Astrocyte (in vitro differentiated cells and primary cell): ENCODE data around the gene SSX2IP. TPM values are rescaled to one million over a fixed set of nuclear protein-coding genes. Genes with fewer than 3 reads are reported as not detected.

Experiments used
- DNase-seq: peaks from one replicate; pipeline ENCODE4 v3.0.0-alpha.2; 2010; ENCODE audit warnings: low read depth
- FAIRE-seq: peaks from 2 replicates; lab custom pipeline; 2011; peaks lifted over from hg19 to GRCh38; lab: Jason Lieb, UNC
- H2AFZ ChIP-seq: 2 replicates; pipeline ENCODE4 v1.6.0; 2012; ENCODE audit warnings: low read depth, low read length, inconsistent platforms
- H3K27ac ChIP-seq: 2 replicates; pipeline ENCODE4 v1.5.1; 2011; ENCODE audit warnings: low read depth, low read length, inconsistent platforms
- H3K27me3 ChIP-seq: 2 replicates; pipeline ENCODE4 v1.6.0; 2011; ENCODE audit warnings: low read length, inconsistent platforms; ENCODE audit not compliant: insufficient read depth
- H3K36me3 ChIP-seq: 2 replicates; pipeline ENCODE4 v1.5.1; 2011; ENCODE audit warnings: low read length, inconsistent platforms; ENCODE audit not compliant: insufficient read depth
- H3K4me1 ChIP-seq: 2 replicates; pipeline ENCODE4 v1.5.1; 2011; ENCODE audit warnings: low read length, inconsistent platforms; ENCODE audit not compliant: insufficient read depth
- H3K4me2 ChIP-seq: 2 replicates; pipeline ENCODE4 v1.6.0; 2012; ENCODE audit warnings: low read length, inconsistent platforms
- H3K4me3 ChIP-seq: 2 replicates; pipeline ENCODE4 v1.5.1; 2011; ENCODE audit warnings: low read depth, mild to moderate bottlenecking, low read length, inconsistent platforms; ENCODE audit not compliant: insufficient read depth
- H3K79me2 ChIP-seq: 2 replicates; pipeline ENCODE4 v1.6.0; 2012; ENCODE audit warnings: mild to moderate bottlenecking, low read length, inconsistent platforms; ENCODE audit not compliant: insufficient read depth
- H3K9ac ChIP-seq: 2 replicates; pipeline ENCODE4 v1.6.0; 2012; ENCODE audit warnings: mild to moderate bottlenecking, low read length, inconsistent platforms
- H3K9me3 ChIP-seq: 2 replicates; pipeline ENCODE4 v1.5.1; 2012; ENCODE audit warnings: low read depth, mild to moderate bottlenecking, low read length, inconsistent platforms; ENCODE audit not compliant: insufficient read depth
- H4K20me1 ChIP-seq: 2 replicates; pipeline ENCODE4 v1.6.0; 2012; ENCODE audit warnings: low read length, inconsistent platforms; ENCODE audit not compliant: insufficient read depth
- H3K27ac Mint-ChIP-seq: one replicate; pipeline ENCODE4 v1.8.0; 2021; ENCODE audit warnings: mild to moderate bottlenecking, mixed read lengths; ENCODE audit not compliant: unreplicated experiment
- H3K27me3 Mint-ChIP-seq: one replicate; pipeline ENCODE4 v1.8.0; 2021; ENCODE audit warnings: low read depth, mixed read lengths; ENCODE audit not compliant: unreplicated experiment
- H3K36me3 Mint-ChIP-seq: one replicate; pipeline ENCODE4 v1.8.0; 2021; ENCODE audit warnings: low read depth, mixed read lengths; ENCODE audit not compliant: unreplicated experiment
- H3K4me1 Mint-ChIP-seq: one replicate; pipeline ENCODE4 v1.8.0; 2021; ENCODE audit warnings: low read depth, mixed read lengths; ENCODE audit not compliant: unreplicated experiment
- H3K4me3 Mint-ChIP-seq: one replicate; pipeline ENCODE4 v1.8.0; 2021; ENCODE audit warnings: mild to moderate bottlenecking, moderate library complexity, mixed read lengths; ENCODE audit not compliant: unreplicated experiment
- H3K9me3 Mint-ChIP-seq: one replicate; pipeline ENCODE4 v1.8.0; 2021; ENCODE audit warnings: mild to moderate bottlenecking, mixed read lengths; ENCODE audit not compliant: unreplicated experiment
- CTCF ChIP-seq: IDR thresholded peaks from 2 replicates; pipeline ENCODE4 v1.5.1; 2011; ENCODE audit warnings: low read depth, mild to moderate bottlenecking, inconsistent platforms, low read length, moderate library complexity; ENCODE audit not compliant: insufficient read depth
- EZH2 ChIP-seq: IDR thresholded peaks from 2 replicates; pipeline ENCODE4 v1.6.1; 2012; ENCODE audit warnings: mild to moderate bottlenecking, low read length, inconsistent platforms; ENCODE audit not compliant: insufficient read depth
- total RNA-seq: library from RNA; stranded (reverse); gene quantifications from 2 replicates; pipeline ENCODE4 v1.2.1, GENCODE V29; 2021

The SSX2IP gene
- total RNA-seq, 1 donor from 2014 or later, result 13.4 TPM

GRCh38 chr1:84611091-84611490 is 79.2 kb downstream of the SSX2IP start:
- FAIRE-seq (no peak), DNase-seq (peak; percentile 30)
- Mint-ChIP-seq H3K9me3 (peaks cover 25% of the 10 kb centered on the region), H3K4me3 (no peak overlapping the region), H3K4me1 (peaks cover 8% of the 10 kb centered on the region), H3K27me3 (no peaks in the 10 kb centered on the region), H3K27ac (peak overlapping the region; percentile 36), H3K36me3 (peaks cover 3% of the 10 kb centered on the region)
- Histone ChIP-seq H2AFZ (no peak overlapping the region), H3K36me3 (no peaks in the 10 kb centered on the region), H3K27me3 (no peaks in the 10 kb centered on the region), H3K9me3 (peaks cover 12% of the 10 kb centered on the region), H3K27ac (no peak overlapping the region), H3K9ac (no peak overlapping the region), H3K4me3 (no peak overlapping the region), H3K4me1 (no peaks in the 10 kb centered on the region), H4K20me1 (no peaks in the 10 kb centered on the region), H3K79me2 (no peaks in the 10 kb centered on the region), H3K4me2 (no peak overlapping the region)
- TF ChIP-seq CTCF (no peak), EZH2 (no peak)

DNA sequence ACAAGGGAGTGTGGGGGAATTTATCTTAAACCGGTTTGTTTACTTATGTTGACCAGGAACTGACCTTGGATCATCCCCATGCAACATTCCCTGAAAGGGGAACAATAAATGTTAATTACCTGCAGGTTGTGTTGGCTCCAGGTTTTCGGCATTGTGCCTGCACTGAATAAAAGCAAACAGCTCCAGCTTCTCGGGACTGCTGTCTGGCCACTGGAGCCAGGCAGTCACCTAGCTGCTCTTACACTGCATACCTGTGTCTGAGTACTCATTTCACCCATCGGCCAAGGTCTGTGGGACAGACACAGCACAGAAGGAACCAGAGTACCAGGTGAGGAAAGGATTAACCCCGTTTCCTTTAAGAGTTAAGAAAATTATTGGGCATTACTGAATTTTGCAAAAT is 83.3 kb downstream of the SSX2IP start:
- no peak overlapping the region for H3K27ac Mint-ChIP-seq
- H3K27ac ChIP-seq, result no peak overlapping the region
- no peak overlapping the region for H2AFZ ChIP-seq
- H3K36me3 ChIP-seq, result no peaks in the 10 kb centered on the region
- H3K27me3 Mint-ChIP-seq, result no peaks in the 10 kb centered on the region
- peaks cover 24% of the 10 kb centered on the region for H3K4me1 ChIP-seq
- H4K20me1 ChIP-seq, result no peaks in the 10 kb centered on the region
- H3K36me3 Mint-ChIP-seq, result peaks cover 5% of the 10 kb centered on the region
- TF ChIP-seq CTCF, result no peak
- TF ChIP-seq EZH2, result no peak
- no peak overlapping the region for H3K4me3 Mint-ChIP-seq
- H3K4me3 ChIP-seq, result no peak overlapping the region
- peaks cover 24% of the 10 kb centered on the region for H3K9me3 Mint-ChIP-seq
- no peaks in the 10 kb centered on the region for H3K9me3 ChIP-seq
- H3K4me2 ChIP-seq, result no peak overlapping the region
- H3K27me3 ChIP-seq, result no peaks in the 10 kb centered on the region
- no peaks in the 10 kb centered on the region for H3K79me2 ChIP-seq
- no peak overlapping the region for H3K9ac ChIP-seq
- peaks cover 25% of the 10 kb centered on the region for H3K4me1 Mint-ChIP-seq
- no peak for DNase-seq
- no peak for FAIRE-seq

DNA sequence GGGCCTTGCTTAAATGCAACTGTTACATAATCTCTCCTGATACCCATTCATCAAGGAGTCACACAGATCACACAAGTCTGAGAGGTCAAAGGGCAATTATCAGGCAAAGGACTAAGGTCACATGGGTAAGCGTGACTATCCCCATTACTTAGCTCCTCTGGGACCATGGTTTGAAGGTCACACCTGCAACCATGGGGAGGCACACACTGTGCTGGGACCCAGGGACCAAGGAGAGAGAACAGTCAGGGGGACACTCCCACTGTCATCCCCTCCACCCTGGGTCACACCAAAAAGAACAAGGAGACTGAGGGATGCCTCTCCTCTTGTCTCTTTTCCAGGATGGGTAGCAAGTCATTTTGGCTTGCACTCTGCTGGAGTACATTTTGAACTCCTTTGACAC is 85.1 kb downstream of the SSX2IP start:
- peaks cover 5% of the 10 kb centered on the region for H3K36me3 Mint-ChIP-seq
- H3K9me3 Mint-ChIP-seq, result peaks cover 24% of the 10 kb centered on the region
- no peak for DNase-seq
- peaks cover 26% of the 10 kb centered on the region for H3K4me1 Mint-ChIP-seq
- H3K4me2 ChIP-seq, result no peak overlapping the region
- H3K4me3 Mint-ChIP-seq, result no peak overlapping the region
- H3K4me3 ChIP-seq, result no peak overlapping the region
- FAIRE-seq, result no peak
- no peaks in the 10 kb centered on the region for H3K27me3 ChIP-seq
- no peak overlapping the region for H2AFZ ChIP-seq
- no peaks in the 10 kb centered on the region for H4K20me1 ChIP-seq
- H3K9ac ChIP-seq, result no peak overlapping the region
- no peaks in the 10 kb centered on the region for H3K79me2 ChIP-seq
- H3K4me1 ChIP-seq, result peaks cover 29% of the 10 kb centered on the region
- H3K36me3 ChIP-seq, result no peaks in the 10 kb centered on the region
- no peak overlapping the region for H3K27ac ChIP-seq
- H3K27ac Mint-ChIP-seq, result no peak overlapping the region
- no peaks in the 10 kb centered on the region for H3K27me3 Mint-ChIP-seq
- no peaks in the 10 kb centered on the region for H3K9me3 ChIP-seq
- TF ChIP-seq EZH2 (no peak), CTCF (no peak)
